AG04449 (cell line): ENCODE measurements around the gene EXOC4.

ENCODE experiments used
- CTCF ChIA-PET: fragments of 350-600 bp; formaldehyde crosslinking; extraction: SDS; loops from one replicate; lab custom pipeline; 2021; ENCODE audit warnings: antibody characterized with exemption; lab: Yijun Ruan, JAX
- POLR2A ChIA-PET: fragments of 400-600, 350-600 bp; formaldehyde crosslinking; extraction: SDS; loops from one replicate; lab custom pipeline; 2020; ENCODE audit warnings: antibody characterized with exemption, inconsistent platforms; lab: Yijun Ruan, JAX
- DNase-seq: peaks from one replicate; pipeline ENCODE4 v3.0.0-alpha.2; 2010; ENCODE audit warnings: low read depth, low spot score
- H3K4me3 ChIP-seq: 2 replicates; pipeline ENCODE4 v1.5.1; 2011; ENCODE audit warnings: low read depth, mild to moderate bottlenecking, control low read depth, low read length
- CTCF ChIP-seq: IDR thresholded peaks from one replicate; pipeline ENCODE4 v1.5.1; 2011; ENCODE audit warnings: mild to moderate bottlenecking, moderate library complexity, low read length, control low read depth, inconsistent platforms; ENCODE audit not compliant: insufficient read depth; ENCODE audit errors: missing control alignments

EXOC4 gene

GRCh38 chr7:133294234-133294633 lies 41.4 kb downstream of the EXOC4 start:
- ChIA-PET CTCF (interaction anchor here (1.1 kb wide), 1 partner anchor 11 kb away, joined by 3 read pairs; no protein-coding TSS in a partner anchor), POLR2A (no interaction called here)
- no peak for DNase-seq
- H3K4me3 ChIP-seq = no peak overlapping the region
- no peak for TF ChIP-seq CTCF

- ChIA-PET CTCF (interaction anchor here (1.1 kb wide), 1 partner anchor 139 kb away, joined by 3 read pairs; no protein-coding TSS in a partner anchor), POLR2A (no interaction called here)
These were observed 42.6 kb downstream of the EXOC4 start for GRCh38 chr7:133295484-133295883.

GRCh38 chr7:133297093-133297492 lies 44.2 kb downstream of the EXOC4 start:
- CTCF ChIA-PET = no interaction called here
- POLR2A ChIA-PET = no interaction called here
- TF ChIP-seq CTCF = no peak
- no peak for DNase-seq
- no peak overlapping the region for H3K4me3 ChIP-seq

More at GRCh38 chr7:133295484-133295883, 42.6 kb downstream of the EXOC4 start:
- no peak for TF ChIP-seq CTCF
- H3K4me3 ChIP-seq = no peak overlapping the region
- no peak for DNase-seq

- ChIA-PET POLR2A (no interaction called here), CTCF (interaction anchor here (0.7 kb wide), 1 partner anchor 9 kb away, joined by 3 read pairs; no protein-coding TSS in a partner anchor)
- no peak overlapping the region for H3K4me3 ChIP-seq
- DNase-seq = no peak
- no peak for TF ChIP-seq CTCF
These were observed 45.2 kb downstream of the EXOC4 start for GRCh38 chr7:133298080-133298479.

- POLR2A ChIA-PET = no interaction called here
- no peak for TF ChIP-seq CTCF
- no peak for DNase-seq
- H3K4me3 ChIP-seq = no peak overlapping the region
- CTCF ChIA-PET = no interaction called here
These were observed 46.8 kb downstream of the EXOC4 start for GRCh38 chr7:133299676-133300075.

- no peak overlapping the region for H3K4me3 ChIP-seq
- POLR2A ChIA-PET = no interaction called here
- no peak for TF ChIP-seq CTCF
- no peak for DNase-seq
- CTCF ChIA-PET = no interaction called here
These were observed 47.2 kb downstream of the EXOC4 start for GRCh38 chr7:133300088-133300487.
